ENCODE data around the gene BCR.

DNA sequence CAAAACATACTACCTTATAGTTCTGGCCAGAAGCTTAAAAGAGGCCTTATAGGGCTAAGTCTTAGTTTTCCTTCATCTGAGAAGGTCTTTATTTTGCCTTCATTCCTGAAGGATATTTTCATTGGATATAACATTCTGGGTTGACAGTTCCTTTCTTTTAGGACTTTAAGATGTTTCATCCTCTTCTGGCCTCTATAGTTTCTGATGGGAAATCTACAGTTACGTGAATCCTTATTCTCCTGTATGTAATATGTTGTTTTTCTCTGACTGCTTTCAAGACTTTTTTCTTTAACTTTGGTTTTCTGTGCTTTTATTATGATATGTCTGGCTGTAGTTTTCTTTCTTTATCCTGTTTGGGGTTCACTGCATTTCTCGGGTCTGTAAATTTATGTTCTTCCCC lies 48.2 kb downstream of the BCR start:
- TF ChIP-seq CTCF (IDR thresholded peaks at IDR 0.05) (no peak), POLR2A (IDR thresholded peaks at IDR 0.05) (no peak)
